HCT116 (cell line): Measurements from ENCODE around the gene C1orf21. TPM values are rescaled to one million over a fixed set of nuclear protein-coding genes. Genes with fewer than 3 reads are reported as not detected.

Source experiments
- ATAC-seq: fragments of 200-7000 bp; cut with Tn5 transposase; 2 replicates; pipeline ENCODE4 v1.9.1; 2020; ENCODE audit warnings: mild to moderate bottlenecking, moderate library complexity
- BruUV-seq: library from RNA; stranded (reverse); fragments of 400-500 nt; replicated peaks from 2 replicates; lab custom pipeline; 2021; lab: Mats Ljungman, UMichigan
- CTCF ChIA-PET: fragments of 300-600 bp; sonication (Branson Sonifier 250); formaldehyde crosslinking; loops from one replicate; lab custom pipeline; 2021; ENCODE audit warnings: antibody characterized with exemption; lab: Charles Lee
- POLR2A ChIA-PET: fragments of 300-600, 350-600 bp; sonication (Branson Sonifier 250); formaldehyde crosslinking; loops from one replicate; lab custom pipeline; 2021; ENCODE audit warnings: antibody characterized with exemption; lab: Charles Lee
- RAD21 ChIA-PET, 2 experiments: fragments of 300-600 bp; sonication (Branson Sonifier 250); formaldehyde crosslinking; loops; one replicate each; lab custom pipeline; 2023; ENCODE audit warnings: low total read pairs in 2 of 2; ENCODE audit not compliant: uncharacterized antibody in 2 of 2, unreplicated experiment in 2 of 2, low non-redundant PET in 1 of 2; lab: Charles Lee
- DNase-seq: peaks from one replicate; pipeline ENCODE4 v3.0.0-alpha.2; 2010; ENCODE audit warnings: low read depth, low spot score
- H2AFZ ChIP-seq: fragments of 200-600 bp; shearing (Covaris generic), sonication (generic); 2 replicates; pipeline ENCODE4 v1.6.1; 2017; ENCODE audit warnings: low read depth, mixed run types, mixed read lengths, antibody characterized with exemption, low read length; ENCODE audit not compliant: poor library complexity, severe bottlenecking
- H3K27ac ChIP-seq: 2 replicates; pipeline ENCODE4 v1.5.1; 2012; ENCODE audit warnings: low read depth, low read length
- H3K27me3 ChIP-seq: fragments of 200-600 bp; sonication (generic); 2 replicates; pipeline ENCODE4 v1.6.1; 2016; ENCODE audit warnings: mixed run types, low read length, mixed read lengths; ENCODE audit not compliant: insufficient read depth
- H3K36me3 ChIP-seq, 2 experiments: fragments of 200-500 bp in 1 of 2; fragments of 200-600 bp in 1 of 2; sonication (Bioruptor generic) in 1 of 2; sonication (generic) in 1 of 2; 2 replicates each; pipeline versions ENCODE4 v1.5.1 to v1.6.1; 2014 to 2016; ENCODE audit warnings: low read length in 2 of 2, inconsistent platforms in 1 of 2, mixed read lengths in 1 of 2, mixed run types in 1 of 2; ENCODE audit not compliant: insufficient read depth in 2 of 2, control insufficient read depth in 1 of 2
- H3K4me1 ChIP-seq, 2 experiments: fragments of 200-600 bp in 1 of 2; sonication (generic) in 1 of 2; 2 replicates each; pipeline versions ENCODE4 v1.5.1 to v1.6.1; 2012 to 2017; ENCODE audit warnings: low read length in 2 of 2, inconsistent platforms in 1 of 2, mild to moderate bottlenecking in 1 of 2, mixed read lengths in 1 of 2, mixed run types in 1 of 2, moderate library complexity in 1 of 2; ENCODE audit not compliant: insufficient read depth in 2 of 2, control insufficient read depth in 1 of 2
- H3K4me2 ChIP-seq: fragments of 200-600 bp; sonication (generic); 2 replicates; pipeline ENCODE4 v1.6.1; 2017; ENCODE audit warnings: mixed run types, low read length, mixed read lengths
- H3K4me3 ChIP-seq, 2 experiments: fragments of 200-600 bp in 1 of 2; sonication (generic) in 1 of 2; replicated peaks in 1 of 2; 2 replicates each; pipeline ENCODE4 v1.5.1; 2011 to 2016; ENCODE audit warnings: low read length in 2 of 2, control low read depth in 1 of 2, low read depth in 1 of 2, mild to moderate bottlenecking in 1 of 2, mixed read lengths in 1 of 2, mixed run types in 1 of 2
- H3K79me2 ChIP-seq: fragments of 200-600 bp; sonication (generic); 2 replicates; pipeline ENCODE4 v1.6.1; 2017; ENCODE audit warnings: mild to moderate bottlenecking, mixed run types, low read length, moderate library complexity, mixed read lengths; ENCODE audit not compliant: insufficient read depth
- H3K9ac ChIP-seq: fragments of 200-600 bp; sonication (generic); 2 replicates; pipeline ENCODE4 v1.6.1; 2016; ENCODE audit warnings: low read length, mixed read lengths
- H3K9me2 ChIP-seq: fragments of 200-600 bp; sonication (generic), shearing (Covaris generic); 2 replicates; pipeline ENCODE4 v1.6.1; 2017; ENCODE audit warnings: mixed run types, mild to moderate bottlenecking, moderate library complexity; ENCODE audit not compliant: insufficient read depth
- H3K9me3 ChIP-seq, 2 experiments: fragments of 200-500 bp in 1 of 2; fragments of 200-600 bp in 1 of 2; sonication (Bioruptor generic) in 1 of 2; sonication (generic) in 1 of 2; 2 replicates each; pipeline ENCODE4 v1.6.1; 2014 to 2017; ENCODE audit warnings: low read length in 2 of 2, mixed read lengths in 2 of 2, inconsistent platforms in 1 of 2, low read depth in 1 of 2, mild to moderate bottlenecking in 1 of 2, mixed run types in 1 of 2, moderate library complexity in 1 of 2; ENCODE audit not compliant: control insufficient read depth in 1 of 2, insufficient read depth in 1 of 2
- H4K20me1 ChIP-seq: fragments of 200-600 bp; sonication (generic), shearing (Covaris generic); 2 replicates; pipeline ENCODE4 v1.6.1; 2017; ENCODE audit warnings: mixed run types, mild to moderate bottlenecking, moderate library complexity; ENCODE audit not compliant: insufficient read depth
- CEBPB ChIP-seq: IDR thresholded peaks from 2 replicates; pipeline ENCODE4 v1.6.1; 2012; ENCODE audit warnings: low read depth
- ELF1 ChIP-seq: IDR thresholded peaks from 2 replicates; pipeline ENCODE4 v1.6.1; 2012; ENCODE audit warnings: low read depth, borderline replicate concordance
- EZH2 ChIP-seq: fragments of 200-600 bp; sonication (generic); IDR thresholded peaks from 2 replicates; pipeline ENCODE4 v1.6.1; 2017; ENCODE audit warnings: antibody characterized with exemption, mixed run types
- FOSL1 ChIP-seq: IDR thresholded peaks from 2 replicates; pipeline ENCODE4 v1.6.1; 2012; ENCODE audit warnings: low read depth
- JUND ChIP-seq: IDR thresholded peaks from 2 replicates; pipeline ENCODE4 v1.6.1; 2012
- POLR2A ChIP-seq: IDR thresholded peaks from 2 replicates; pipeline ENCODE4 v1.7.0; 2011; ENCODE audit warnings: borderline replicate concordance; ENCODE audit not compliant: insufficient read depth, insufficient read length; ENCODE audit errors: extremely low read depth
- POLR2AphosphoS5 ChIP-seq: IDR thresholded peaks from 2 replicates; pipeline ENCODE4 v1.6.1; 2011; ENCODE audit warnings: mild to moderate bottlenecking, low read depth, low read length, moderate library complexity
- REST ChIP-seq: IDR thresholded peaks from 2 replicates; pipeline ENCODE4 v1.6.1; 2012; ENCODE audit warnings: low read depth
- SIN3A ChIP-seq: IDR thresholded peaks from 2 replicates; pipeline ENCODE4 v1.6.1; 2012; ENCODE audit warnings: low read depth
- SP1 ChIP-seq: IDR thresholded peaks from 2 replicates; pipeline ENCODE4 v1.6.1; 2012; ENCODE audit warnings: low read depth
- SRF ChIP-seq: IDR thresholded peaks from 2 replicates; pipeline ENCODE4 v1.6.1; 2012; ENCODE audit warnings: low read depth
- TCF7L2 ChIP-seq: IDR thresholded peaks from 2 replicates; pipeline ENCODE4 v1.7.0; 2011; ENCODE audit warnings: borderline replicate concordance, inconsistent platforms; ENCODE audit not compliant: insufficient read depth, insufficient read length; ENCODE audit errors: extremely low read depth
- YY1 ChIP-seq: IDR thresholded peaks from 2 replicates; pipeline ENCODE4 v1.6.1; 2011; ENCODE audit warnings: low read length, low read depth, moderate library complexity, mild to moderate bottlenecking; ENCODE audit not compliant: insufficient replicate concordance; ENCODE audit errors: extremely low read depth
- ZFX ChIP-seq: fragments of 450-650 bp; IDR thresholded peaks from 2 replicates; pipeline ENCODE4 v1.6.1; 2017
- ZNF274 ChIP-seq: fragments of 200-500 bp; sonication (Bioruptor generic); IDR thresholded peaks from 2 replicates; pipeline ENCODE4 v1.6.1; 2014; ENCODE audit warnings: mild to moderate bottlenecking, low read depth, low read length, inconsistent platforms
- intact Hi-C: fragments of 100-400 bp; cut with micrococcal nuclease; formaldehyde crosslinking; loops from 2 replicates; pipeline ENCODE4 v1.10.0; 2022
- total RNA-seq: library from RNA; stranded (reverse); gene quantifications from one replicate; pipeline ENCODE4 v1.2.1, GENCODE V29; 2021; ENCODE audit not compliant: unreplicated experiment
- TF ChIP-seq, protein P1 (sequence below): IDR thresholded peaks from 2 replicates; pipeline ENCODE4 v1.6.1; 2012
- TF ChIP-seq, protein P2 (sequence below): IDR thresholded peaks from 2 replicates; pipeline ENCODE4 v1.6.1; 2012
- TF ChIP-seq, protein P3 (sequence below), 3 experiments: fragments of 200-600 bp in 1 of 3; sonication (generic) in 1 of 3; IDR thresholded peaks in 2 of 3; conservative IDR thresholded peaks in 1 of 3; 2 replicates each; pipeline ENCODE4 v1.5.1; 2012 to 2017; ENCODE audit warnings: low read depth in 2 of 3, low read length in 2 of 3, antibody characterized with exemption in 1 of 3, borderline replicate concordance in 1 of 3, control low read depth in 1 of 3, mild to moderate bottlenecking in 1 of 3, mixed read lengths in 1 of 3, mixed run types in 1 of 3, moderate library complexity in 1 of 3; ENCODE audit not compliant: insufficient read depth in 1 of 3
- TF ChIP-seq, protein P4 (sequence below): IDR thresholded peaks from 2 replicates; pipeline ENCODE4 v1.6.1; 2011; ENCODE audit warnings: mild to moderate bottlenecking, low read length, moderate library complexity; ENCODE audit not compliant: insufficient replicate concordance; ENCODE audit errors: extremely low read depth

Gene C1orf21
- total RNA-seq, 1 experiment from 2014 or later: 8.9 TPM

DNA sequence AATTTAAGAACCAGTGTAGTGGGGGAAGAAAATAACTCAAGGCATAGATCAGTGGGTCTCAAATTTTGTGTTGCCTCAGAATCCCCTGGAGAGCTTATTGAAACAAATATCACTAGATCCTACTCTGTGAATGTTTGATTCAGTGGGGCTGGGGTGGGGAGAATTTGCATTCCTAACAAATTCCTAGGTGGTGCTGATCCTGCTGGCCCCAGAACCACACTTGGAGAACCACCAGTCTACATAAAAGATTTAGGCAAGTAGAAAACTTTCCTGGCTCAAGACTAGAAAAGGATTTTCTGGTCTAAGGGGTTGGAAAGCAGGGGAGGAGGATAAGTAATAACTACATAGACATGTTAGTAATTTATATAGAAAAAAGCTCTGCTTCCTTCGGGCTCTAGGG is 34.1 kb upstream of the C1orf21 start:
- Histone ChIP-seq H3K27me3 (peaks cover 14% of the 10 kb centered on the region), H3K9me2 (no peaks in the 10 kb centered on the region), H3K27ac (no peak overlapping the region), H3K9ac (no peak overlapping the region), H3K79me2 (no peaks in the 10 kb centered on the region), H3K9me3 (no peaks in the 10 kb centered on the region), H3K4me3 (no peak overlapping the region), H3K4me1 (no peaks in the 10 kb centered on the region), H2AFZ (no peak overlapping the region), H4K20me1 (no peaks in the 10 kb centered on the region), H3K36me3 (no peaks in the 10 kb centered on the region), H3K4me2 (no peak overlapping the region)
- TF ChIP-seq SIN3A (no peak), ZFX (no peak), POLR2AphosphoS5 (no peak), EZH2 (no peak), POLR2A (no peak), FOSL1 (no peak), SRF (no peak), CEBPB (no peak), REST (no peak), ELF1 (no peak), JUND (no peak), ZNF274 (no peak), TCF7L2 (no peak), YY1 (no peak), SP1 (no peak)
- TF ChIP-seq, protein P1, sequence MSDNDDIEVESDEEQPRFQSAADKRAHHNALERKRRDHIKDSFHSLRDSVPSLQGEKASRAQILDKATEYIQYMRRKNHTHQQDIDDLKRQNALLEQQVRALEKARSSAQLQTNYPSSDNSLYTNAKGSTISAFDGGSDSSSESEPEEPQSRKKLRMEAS: no peak
- TF ChIP-seq, protein P2, sequence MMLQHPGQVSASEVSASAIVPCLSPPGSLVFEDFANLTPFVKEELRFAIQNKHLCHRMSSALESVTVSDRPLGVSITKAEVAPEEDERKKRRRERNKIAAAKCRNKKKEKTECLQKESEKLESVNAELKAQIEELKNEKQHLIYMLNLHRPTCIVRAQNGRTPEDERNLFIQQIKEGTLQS: no peak
- TF ChIP-seq, protein P3, sequence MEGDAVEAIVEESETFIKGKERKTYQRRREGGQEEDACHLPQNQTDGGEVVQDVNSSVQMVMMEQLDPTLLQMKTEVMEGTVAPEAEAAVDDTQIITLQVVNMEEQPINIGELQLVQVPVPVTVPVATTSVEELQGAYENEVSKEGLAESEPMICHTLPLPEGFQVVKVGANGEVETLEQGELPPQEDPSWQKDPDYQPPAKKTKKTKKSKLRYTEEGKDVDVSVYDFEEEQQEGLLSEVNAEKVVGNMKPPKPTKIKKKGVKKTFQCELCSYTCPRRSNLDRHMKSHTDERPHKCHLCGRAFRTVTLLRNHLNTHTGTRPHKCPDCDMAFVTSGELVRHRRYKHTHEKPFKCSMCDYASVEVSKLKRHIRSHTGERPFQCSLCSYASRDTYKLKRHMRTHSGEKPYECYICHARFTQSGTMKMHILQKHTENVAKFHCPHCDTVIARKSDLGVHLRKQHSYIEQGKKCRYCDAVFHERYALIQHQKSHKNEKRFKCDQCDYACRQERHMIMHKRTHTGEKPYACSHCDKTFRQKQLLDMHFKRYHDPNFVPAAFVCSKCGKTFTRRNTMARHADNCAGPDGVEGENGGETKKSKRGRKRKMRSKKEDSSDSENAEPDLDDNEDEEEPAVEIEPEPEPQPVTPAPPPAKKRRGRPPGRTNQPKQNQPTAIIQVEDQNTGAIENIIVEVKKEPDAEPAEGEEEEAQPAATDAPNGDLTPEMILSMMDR (IDR thresholded peaks at IDR 0.05 in 2 of 3, conservative IDR thresholded peaks at IDR 0.05 in 1 of 3; ENCODE audit: borderline replicate concordance in 1 of 3, insufficient read depth in 1 of 3, low read depth in 2 of 3, low read length in 2 of 3): no peak
- TF ChIP-seq, protein P4, sequence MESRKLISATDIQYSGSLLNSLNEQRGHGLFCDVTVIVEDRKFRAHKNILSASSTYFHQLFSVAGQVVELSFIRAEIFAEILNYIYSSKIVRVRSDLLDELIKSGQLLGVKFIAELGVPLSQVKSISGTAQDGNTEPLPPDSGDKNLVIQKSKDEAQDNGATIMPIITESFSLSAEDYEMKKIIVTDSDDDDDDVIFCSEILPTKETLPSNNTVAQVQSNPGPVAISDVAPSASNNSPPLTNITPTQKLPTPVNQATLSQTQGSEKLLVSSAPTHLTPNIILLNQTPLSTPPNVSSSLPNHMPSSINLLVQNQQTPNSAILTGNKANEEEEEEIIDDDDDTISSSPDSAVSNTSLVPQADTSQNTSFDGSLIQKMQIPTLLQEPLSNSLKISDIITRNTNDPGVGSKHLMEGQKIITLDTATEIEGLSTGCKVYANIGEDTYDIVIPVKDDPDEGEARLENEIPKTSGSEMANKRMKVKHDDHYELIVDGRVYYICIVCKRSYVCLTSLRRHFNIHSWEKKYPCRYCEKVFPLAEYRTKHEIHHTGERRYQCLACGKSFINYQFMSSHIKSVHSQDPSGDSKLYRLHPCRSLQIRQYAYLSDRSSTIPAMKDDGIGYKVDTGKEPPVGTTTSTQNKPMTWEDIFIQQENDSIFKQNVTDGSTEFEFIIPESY: no peak
- ATAC-seq (no peak), DNase-seq (no peak)
- RAD21 ChIA-PET: no interaction called here
- BruUV-seq: no TSS peak
- POLR2A ChIA-PET: no interaction called here
- intact Hi-C loops: no loop called here
- CTCF ChIA-PET: no interaction called here
